HCT116 (cell line): ENCODE measurements around the gene SYMPK.

Experiments
- EZH2 ChIP-seq: fragments of 200-600 bp; sonication (generic); IDR thresholded peaks from 2 replicates; pipeline ENCODE4 v1.6.1; 2017; ENCODE audit warnings: antibody characterized with exemption, mixed run types
- POLR2A ChIP-seq: IDR thresholded peaks from 2 replicates; pipeline ENCODE4 v1.7.0; 2011; ENCODE audit warnings: borderline replicate concordance; ENCODE audit not compliant: insufficient read depth, insufficient read length; ENCODE audit errors: extremely low read depth
- SRF ChIP-seq: IDR thresholded peaks from 2 replicates; pipeline ENCODE4 v1.6.1; 2012; ENCODE audit warnings: low read depth
- YY1 ChIP-seq: IDR thresholded peaks from 2 replicates; pipeline ENCODE4 v1.6.1; 2011; ENCODE audit warnings: low read length, low read depth, moderate library complexity, mild to moderate bottlenecking; ENCODE audit not compliant: insufficient replicate concordance; ENCODE audit errors: extremely low read depth
- TF ChIP-seq, protein P1 (sequence below), 3 experiments: fragments of 200-600 bp in 1 of 3; sonication (generic) in 1 of 3; IDR thresholded peaks in 2 of 3; conservative IDR thresholded peaks in 1 of 3; 2 replicates each; pipeline ENCODE4 v1.5.1; 2012 to 2017; ENCODE audit warnings: low read depth in 2 of 3, low read length in 2 of 3, antibody characterized with exemption in 1 of 3, borderline replicate concordance in 1 of 3, control low read depth in 1 of 3, mild to moderate bottlenecking in 1 of 3, mixed read lengths in 1 of 3, mixed run types in 1 of 3, moderate library complexity in 1 of 3; ENCODE audit not compliant: insufficient read depth in 1 of 3
- TF ChIP-seq, protein P2 (sequence below): IDR thresholded peaks from 2 replicates; pipeline ENCODE4 v1.6.1; 2012; ENCODE audit warnings: low read depth

DNA sequence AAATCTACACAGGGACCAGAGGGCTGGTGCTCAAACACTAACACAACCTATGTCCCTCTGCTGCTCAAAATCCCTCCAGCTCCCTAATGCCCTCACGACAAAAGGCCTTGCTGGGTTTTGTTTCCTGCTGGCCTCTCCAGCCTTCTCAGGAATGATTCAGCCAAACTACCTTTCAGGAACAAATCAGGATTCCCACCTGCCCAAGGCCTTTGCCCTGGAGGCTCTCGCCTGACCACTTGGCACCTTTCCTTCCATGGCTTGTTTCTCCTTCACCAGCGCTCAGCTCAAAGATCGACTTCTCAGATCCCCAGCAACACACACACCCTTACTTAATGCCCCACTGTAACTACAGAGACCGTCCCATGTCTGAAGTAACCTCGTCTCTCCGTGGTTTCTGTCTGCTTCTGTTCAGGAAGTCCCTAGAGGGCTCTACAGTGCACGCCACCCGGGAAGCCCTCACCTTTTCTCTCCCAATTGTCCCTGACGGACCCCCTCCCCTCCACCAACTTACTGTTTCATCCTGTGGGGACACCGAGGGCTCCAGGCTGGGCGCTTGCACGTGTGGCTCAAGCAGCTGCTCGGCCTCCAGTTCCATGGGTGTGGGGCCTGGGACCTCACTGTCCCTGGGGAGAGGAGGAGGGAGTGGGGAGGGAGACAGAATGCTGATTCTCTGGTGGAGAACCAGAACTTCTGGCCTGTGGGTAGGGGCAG is 90.7 kb downstream of the SYMPK start:
- TF ChIP-seq EZH2, result no peak
- TF ChIP-seq, protein P1, sequence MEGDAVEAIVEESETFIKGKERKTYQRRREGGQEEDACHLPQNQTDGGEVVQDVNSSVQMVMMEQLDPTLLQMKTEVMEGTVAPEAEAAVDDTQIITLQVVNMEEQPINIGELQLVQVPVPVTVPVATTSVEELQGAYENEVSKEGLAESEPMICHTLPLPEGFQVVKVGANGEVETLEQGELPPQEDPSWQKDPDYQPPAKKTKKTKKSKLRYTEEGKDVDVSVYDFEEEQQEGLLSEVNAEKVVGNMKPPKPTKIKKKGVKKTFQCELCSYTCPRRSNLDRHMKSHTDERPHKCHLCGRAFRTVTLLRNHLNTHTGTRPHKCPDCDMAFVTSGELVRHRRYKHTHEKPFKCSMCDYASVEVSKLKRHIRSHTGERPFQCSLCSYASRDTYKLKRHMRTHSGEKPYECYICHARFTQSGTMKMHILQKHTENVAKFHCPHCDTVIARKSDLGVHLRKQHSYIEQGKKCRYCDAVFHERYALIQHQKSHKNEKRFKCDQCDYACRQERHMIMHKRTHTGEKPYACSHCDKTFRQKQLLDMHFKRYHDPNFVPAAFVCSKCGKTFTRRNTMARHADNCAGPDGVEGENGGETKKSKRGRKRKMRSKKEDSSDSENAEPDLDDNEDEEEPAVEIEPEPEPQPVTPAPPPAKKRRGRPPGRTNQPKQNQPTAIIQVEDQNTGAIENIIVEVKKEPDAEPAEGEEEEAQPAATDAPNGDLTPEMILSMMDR (IDR thresholded peaks at IDR 0.05 in 2 of 3, conservative IDR thresholded peaks at IDR 0.05 in 1 of 3; ENCODE audit: borderline replicate concordance in 1 of 3, insufficient read depth in 1 of 3, low read depth in 2 of 3, low read length in 2 of 3), result no peak
- no peak for TF ChIP-seq POLR2A
- TF ChIP-seq YY1, result no peak
- no peak for TF ChIP-seq SRF
- TF ChIP-seq, protein P2, sequence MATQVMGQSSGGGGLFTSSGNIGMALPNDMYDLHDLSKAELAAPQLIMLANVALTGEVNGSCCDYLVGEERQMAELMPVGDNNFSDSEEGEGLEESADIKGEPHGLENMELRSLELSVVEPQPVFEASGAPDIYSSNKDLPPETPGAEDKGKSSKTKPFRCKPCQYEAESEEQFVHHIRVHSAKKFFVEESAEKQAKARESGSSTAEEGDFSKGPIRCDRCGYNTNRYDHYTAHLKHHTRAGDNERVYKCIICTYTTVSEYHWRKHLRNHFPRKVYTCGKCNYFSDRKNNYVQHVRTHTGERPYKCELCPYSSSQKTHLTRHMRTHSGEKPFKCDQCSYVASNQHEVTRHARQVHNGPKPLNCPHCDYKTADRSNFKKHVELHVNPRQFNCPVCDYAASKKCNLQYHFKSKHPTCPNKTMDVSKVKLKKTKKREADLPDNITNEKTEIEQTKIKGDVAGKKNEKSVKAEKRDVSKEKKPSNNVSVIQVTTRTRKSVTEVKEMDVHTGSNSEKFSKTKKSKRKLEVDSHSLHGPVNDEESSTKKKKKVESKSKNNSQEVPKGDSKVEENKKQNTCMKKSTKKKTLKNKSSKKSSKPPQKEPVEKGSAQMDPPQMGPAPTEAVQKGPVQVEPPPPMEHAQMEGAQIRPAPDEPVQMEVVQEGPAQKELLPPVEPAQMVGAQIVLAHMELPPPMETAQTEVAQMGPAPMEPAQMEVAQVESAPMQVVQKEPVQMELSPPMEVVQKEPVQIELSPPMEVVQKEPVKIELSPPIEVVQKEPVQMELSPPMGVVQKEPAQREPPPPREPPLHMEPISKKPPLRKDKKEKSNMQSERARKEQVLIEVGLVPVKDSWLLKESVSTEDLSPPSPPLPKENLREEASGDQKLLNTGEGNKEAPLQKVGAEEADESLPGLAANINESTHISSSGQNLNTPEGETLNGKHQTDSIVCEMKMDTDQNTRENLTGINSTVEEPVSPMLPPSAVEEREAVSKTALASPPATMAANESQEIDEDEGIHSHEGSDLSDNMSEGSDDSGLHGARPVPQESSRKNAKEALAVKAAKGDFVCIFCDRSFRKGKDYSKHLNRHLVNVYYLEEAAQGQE, result no peak
